RCC 7860 (cell line): ENCODE results near the gene FNDC3B.
"Not testable (repeated sequence)": the region's sequence is repeated elsewhere in the genome, so short reads cannot be mapped to it uniquely, and the experiment has no call there.

Experiments used
- DNase-seq: peaks from one replicate; pipeline ENCODE4 v3.0.0-alpha.2; 2015; ENCODE audit warnings: low spot score
- FAIRE-seq: peaks from 2 replicates; lab custom pipeline; 2012; peaks lifted over from hg19 to GRCh38; lab: Jason Lieb, UNC

The FNDC3B gene

GRCh38 chr3:172226831-172227230 lies 187.5 kb downstream of the FNDC3B start:
- DNase-seq = no peak
- FAIRE-seq = no peak

DNA sequence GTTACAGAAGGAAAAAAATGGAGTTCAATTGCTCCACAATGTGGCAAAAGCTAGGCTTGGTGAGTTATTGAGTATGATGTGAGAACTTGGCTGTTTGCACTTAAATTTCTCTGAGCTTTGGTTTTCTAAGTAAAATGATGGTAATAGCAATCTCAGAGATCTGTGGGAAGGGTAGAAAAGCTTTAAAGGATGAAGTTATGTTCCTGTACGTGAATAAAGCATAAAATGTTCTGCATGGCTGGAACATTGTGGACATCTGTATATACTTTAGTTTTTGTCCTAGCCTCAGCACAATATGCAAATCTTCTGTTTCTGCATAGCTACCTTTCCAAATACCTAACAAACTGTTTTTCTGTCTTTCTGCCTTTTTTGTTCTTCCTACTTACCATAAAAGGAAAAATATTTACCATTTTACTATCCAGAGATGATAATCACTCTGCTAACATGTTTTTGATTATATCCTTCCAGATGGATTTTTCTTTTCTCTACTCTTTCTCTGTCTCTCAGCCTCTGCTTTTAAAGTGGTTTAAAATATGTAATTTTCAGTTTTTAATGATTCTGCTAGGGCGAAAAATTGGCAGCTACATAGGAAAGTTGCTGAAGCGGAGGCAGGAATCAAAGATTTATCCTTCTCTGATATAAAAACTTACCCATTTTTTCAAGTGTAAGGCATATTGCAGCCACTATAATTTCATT lies 188.1 kb downstream of the FNDC3B start:
- DNase-seq = no peak
- no peak for FAIRE-seq

- no peak for FAIRE-seq
Measured at GRCh38 chr3:172228036-172228415, 188.6 kb downstream of the FNDC3B start.

GRCh38 chr3:172229462-172229861 lies 190.1 kb downstream of the FNDC3B start:
- DNase-seq = no peak
- FAIRE-seq = no peak

More at GRCh38 chr3:172228036-172228415, 188.6 kb downstream of the FNDC3B start:
- no peak for DNase-seq

GRCh38 chr3:172231318-172231901 lies 192.0 kb downstream of the FNDC3B start:
- DNase-seq = no peak
- FAIRE-seq = no peak

GRCh38 chr3:172232579-172233212 lies 193.3 kb downstream of the FNDC3B start:
- no peak for FAIRE-seq
- no peak for DNase-seq

DNA sequence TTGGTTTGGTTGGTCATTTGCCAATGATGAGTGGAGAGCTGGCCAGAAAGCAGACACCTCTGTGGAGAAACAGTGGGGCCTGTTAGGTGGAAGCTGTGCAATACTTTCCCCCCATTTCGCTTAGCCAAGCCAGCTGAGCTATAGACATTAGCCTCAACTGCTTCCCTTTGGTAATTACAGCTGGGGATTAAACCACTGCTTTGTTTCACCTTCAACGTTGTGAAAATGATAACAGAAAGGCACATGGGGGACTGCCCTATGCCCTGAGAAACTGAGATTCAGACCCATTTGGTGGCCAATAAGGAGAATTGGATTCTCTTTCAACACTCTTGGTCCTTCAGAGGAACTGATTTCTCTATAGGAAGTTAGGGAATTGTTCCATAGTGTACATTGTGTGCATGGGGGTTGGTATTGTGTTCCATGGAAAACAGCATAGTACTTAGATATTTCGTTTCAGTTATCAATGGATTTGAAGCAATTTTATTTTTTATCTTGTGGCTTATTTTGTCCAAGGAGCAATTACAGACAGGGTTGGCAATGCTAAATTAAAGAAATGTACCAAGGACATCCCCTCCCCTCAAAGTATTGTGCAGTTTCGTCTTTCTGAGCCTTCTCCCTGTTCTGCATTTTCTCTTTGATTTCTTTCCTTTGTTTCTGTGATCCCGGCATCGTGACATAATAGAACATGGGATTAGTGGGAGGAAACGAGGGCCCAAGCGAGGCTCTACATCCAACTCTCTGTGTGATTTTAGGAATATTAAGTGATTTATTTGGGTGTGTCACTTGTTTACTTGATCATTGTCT lies 194.3 kb downstream of the FNDC3B start:
- FAIRE-seq (no peak), DNase-seq (no peak)

DNA sequence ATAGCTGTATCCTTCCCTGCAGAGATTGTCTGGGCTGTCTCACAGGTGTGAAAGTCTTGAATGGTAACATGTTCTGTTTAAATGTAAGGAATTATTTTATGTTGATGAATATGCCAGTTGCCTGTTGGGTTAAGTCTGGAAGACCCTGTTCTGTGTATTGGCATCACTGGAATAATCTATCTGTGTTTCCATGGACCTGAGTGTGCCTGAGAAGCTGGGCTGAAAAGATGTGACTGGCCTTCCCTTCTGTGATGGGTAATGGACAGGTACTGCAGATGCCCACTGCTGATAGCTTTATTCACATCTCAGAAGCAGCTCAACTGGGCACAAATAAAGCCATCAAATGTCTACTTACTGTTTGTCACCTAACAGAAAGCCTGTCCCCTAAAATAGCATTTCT lies 196.3 kb downstream of the FNDC3B start:
- no peak for FAIRE-seq

DNA sequence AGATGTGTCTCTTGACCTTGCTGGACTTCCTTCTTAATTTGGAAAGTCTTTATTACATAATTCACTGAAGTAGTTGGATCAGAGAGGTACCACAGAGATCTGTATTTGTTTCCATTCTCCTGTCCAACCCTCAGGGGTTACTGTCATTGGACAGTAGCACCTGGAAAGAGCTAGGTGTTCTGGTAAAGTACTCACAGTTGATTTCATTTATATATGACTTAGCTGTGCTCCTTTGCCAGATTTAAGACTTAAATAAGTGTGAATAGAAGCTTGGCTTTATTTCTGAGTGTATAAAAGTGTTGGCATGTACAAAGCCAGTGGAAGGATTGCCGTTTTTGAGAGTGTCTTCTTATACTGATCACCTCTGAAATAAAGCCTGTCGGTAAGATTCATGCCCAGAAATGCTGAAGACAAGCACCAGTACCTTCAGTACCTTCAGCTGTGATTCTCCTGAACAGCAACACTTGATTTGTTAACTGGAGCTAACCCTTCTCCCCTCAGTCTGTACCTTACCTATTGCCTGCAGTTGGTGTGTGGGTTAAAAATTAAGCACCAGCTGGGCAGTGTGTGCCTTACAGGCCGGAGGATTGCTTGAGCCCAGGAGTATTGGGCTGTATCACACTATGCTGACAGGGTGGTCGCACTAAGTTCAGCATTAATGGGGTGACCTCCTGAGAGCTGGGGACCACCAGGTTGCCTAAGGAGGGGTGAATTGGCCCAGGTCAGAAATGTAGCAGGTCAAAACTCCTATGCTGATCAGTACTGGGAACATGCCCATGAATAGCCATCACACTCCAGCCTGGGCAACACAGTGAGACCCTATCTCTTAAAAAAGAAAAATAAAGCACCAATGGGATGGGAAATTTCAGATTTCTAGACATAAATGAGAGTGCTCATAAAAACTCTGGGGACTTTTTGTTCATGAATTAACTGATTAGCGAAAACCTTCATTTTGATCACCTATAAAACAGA lies 197.7 kb downstream of the FNDC3B start:
- no peak for DNase-seq
- FAIRE-seq = no peak

More for the DNA sequence above, 196.3 kb downstream of the FNDC3B start:
- no peak for DNase-seq

GRCh38 chr3:172238188-172238587 lies 198.8 kb downstream of the FNDC3B start:
- no peak for FAIRE-seq
- DNase-seq = no peak

DNA sequence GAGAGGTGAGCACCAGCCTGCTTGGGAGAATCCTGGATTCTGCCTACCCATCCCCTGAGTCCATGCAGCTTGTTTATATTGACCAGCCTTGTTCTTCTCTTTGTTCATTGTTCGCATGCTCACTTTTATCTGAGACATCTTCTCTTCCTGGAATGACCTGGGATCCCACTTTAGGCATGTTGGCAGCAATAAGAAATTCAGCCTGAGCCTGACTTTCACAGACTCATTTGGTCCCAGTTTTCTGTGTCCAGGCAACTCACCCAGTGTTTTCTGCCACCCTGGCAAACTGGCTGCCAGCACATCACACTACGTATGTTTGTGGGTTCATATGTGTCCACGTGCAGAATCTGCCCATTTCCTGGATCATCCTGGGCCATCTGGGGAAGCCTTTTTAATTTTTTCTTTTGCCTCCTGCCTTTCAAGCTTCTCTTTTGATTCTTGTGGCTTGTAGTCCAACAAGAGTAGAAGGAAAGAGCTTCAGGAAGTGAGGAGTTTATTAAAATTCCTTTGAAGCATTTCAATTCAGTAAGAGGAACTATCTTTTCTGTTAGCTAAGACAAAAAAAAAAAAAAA lies 199.9 kb downstream of the FNDC3B start:
- no peak for DNase-seq
- no peak for FAIRE-seq

- DNase-seq (no peak), FAIRE-seq (no peak)
Measured at GRCh38 chr3:172241405-172241804, 202.0 kb downstream of the FNDC3B start.

DNA sequence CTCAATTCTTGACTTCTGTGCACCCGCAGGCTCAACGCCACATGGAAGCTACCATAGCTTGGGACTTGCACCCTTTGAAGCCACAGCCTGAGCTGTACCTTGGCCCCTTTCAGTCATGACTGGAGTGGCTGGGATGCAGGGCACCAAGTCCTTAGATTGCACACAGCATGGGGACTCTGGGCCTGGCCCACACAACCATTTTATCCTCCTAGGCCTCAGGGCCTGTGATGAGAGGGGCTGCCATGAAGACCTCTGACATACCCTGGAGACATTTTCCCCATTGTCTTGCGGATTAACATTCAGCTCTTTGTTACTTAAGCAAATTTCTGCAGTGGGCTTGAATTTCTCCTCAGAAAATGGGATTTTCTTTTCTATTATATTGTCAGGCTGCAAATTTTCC lies 203.1 kb downstream of the FNDC3B start:
- not testable (repeated sequence) for DNase-seq, FAIRE-seq

DNA sequence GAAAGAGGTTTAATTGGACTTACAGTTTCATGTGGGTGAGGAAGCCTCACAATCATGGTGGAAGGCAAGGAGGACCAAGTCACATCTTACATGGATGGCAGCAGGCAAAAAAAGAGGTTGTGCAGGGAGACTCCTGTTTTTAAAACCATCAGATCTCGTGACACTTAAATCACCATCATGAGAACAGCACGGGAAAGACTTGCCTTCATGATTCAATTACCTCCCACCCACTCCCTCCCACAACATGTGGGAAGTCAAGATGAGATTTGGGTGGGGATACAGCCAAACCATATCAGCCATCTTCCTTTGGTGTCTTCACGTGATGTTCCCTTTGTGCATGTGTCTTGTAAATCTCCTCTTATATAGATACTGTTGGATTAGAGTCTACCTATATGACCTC lies 204.0 kb downstream of the FNDC3B start:
- not testable (repeated sequence) for DNase-seq, FAIRE-seq

DNA sequence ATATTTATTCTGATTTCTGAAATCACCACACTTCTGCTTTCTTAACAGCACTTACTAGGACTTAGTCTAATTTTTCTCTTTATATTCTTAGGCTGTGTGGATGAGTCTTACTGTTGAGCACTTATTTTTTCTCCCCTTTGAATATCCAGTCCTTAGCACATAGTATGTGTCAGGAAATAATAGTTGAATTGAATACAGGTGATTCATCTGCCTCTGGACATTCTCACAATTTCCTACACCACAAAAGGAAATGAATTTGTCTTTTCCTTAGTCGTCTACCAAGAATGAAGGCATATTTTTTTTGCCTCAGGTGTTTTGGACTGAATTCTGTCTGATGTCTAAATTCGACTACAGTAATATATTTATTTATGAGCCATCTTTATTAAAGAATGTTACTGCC lies 204.6 kb downstream of the FNDC3B start:
- DNase-seq (peak; percentile 64), FAIRE-seq (peak; percentile 48)

GRCh38 chr3:172245241-172245640 lies 205.9 kb downstream of the FNDC3B start:
- FAIRE-seq = no peak

GRCh38 chr3:172246107-172246844 lies 206.9 kb downstream of the FNDC3B start:
- DNase-seq (no peak), FAIRE-seq (no peak)

More at GRCh38 chr3:172245241-172245640, 205.9 kb downstream of the FNDC3B start:
- no peak for DNase-seq

GRCh38 chr3:172247525-172248274 lies 208.3 kb downstream of the FNDC3B start:
- DNase-seq = no peak
- no peak for FAIRE-seq
